Smooth muscle cell of the brain vasculature (primary cell): ENCODE measurements around the gene NFATC3.

Source experiments
- DNase-seq: peaks from one replicate; pipeline ENCODE4 v3.0.0-alpha.2; 2012; ENCODE audit warnings: low read depth, low spot score

Gene NFATC3

DNA sequence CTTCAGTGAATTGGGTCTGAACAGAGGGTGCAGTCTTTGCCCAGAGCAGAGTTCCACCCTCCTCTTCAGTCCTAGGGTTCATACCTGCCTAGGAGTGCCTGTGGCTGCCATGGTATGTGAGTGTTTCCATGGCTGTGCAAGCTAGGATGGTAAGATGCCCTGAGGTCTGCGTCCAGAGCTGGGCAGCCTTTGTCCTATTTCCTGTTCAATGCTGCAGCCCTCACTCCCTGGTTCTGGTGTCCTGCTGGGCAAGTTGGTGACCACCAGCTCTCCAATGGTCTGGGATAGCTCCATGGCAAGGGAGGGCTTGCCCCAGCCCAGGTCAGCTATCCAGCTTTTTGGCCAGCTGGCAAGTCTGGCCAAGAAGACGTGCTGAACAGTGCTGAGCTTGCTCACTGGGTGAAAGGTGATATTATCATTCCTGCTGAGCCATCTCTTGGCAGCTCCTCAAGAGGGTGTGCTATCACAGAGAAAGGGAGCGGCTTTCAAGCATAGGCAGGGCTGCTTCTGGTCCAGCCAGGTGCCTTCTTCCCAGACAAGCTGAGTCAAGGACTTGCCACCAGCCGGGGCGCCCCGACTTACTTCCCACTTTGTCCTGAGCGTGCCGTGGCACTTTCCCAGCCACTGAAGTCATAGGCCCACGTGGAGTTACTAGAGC is 13.0 kb upstream of the NFATC3 start:
- DNase-seq: peak; percentile 64

DNA sequence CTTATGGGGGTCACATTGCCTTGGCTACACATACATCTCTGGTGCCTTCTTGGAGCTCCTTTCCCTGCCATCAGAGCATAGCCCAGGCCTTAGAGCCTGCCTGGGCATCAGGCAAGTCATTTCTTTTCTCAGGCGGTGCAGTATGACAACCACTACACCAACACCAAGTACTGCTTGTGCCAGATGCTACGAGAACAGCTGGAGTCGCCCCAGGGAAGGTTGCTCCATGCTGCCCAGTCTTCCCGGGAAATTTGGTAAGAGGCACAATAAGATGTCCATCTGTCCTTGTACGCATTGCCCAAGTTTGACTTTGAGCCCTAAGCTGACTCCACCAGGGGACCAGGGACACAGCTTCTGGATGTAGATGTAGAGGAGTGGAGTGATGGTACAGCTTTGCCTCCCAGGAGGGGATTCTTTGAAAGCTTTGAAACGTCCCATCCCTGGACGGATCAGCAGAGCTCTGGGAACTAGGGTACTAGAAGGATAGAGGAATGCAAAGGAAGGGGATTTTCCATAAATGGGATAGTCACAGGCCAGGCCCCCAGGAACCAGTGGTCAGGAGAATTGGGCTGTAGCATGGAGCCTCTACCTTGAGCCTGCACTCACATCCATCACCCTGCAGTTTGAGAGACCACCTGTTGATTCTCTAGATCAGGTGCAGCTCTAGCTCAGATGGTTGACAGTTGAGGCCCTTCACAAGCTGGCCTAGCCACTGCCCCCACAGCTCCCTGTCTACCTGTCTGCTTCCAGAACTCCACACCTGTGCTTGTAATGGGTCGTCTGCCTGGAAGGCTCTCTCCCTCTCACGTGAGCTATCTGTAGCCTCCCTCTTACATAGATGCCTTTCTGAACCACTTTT is 11.0 kb upstream of the NFATC3 start:
- no peak for DNase-seq

DNA sequence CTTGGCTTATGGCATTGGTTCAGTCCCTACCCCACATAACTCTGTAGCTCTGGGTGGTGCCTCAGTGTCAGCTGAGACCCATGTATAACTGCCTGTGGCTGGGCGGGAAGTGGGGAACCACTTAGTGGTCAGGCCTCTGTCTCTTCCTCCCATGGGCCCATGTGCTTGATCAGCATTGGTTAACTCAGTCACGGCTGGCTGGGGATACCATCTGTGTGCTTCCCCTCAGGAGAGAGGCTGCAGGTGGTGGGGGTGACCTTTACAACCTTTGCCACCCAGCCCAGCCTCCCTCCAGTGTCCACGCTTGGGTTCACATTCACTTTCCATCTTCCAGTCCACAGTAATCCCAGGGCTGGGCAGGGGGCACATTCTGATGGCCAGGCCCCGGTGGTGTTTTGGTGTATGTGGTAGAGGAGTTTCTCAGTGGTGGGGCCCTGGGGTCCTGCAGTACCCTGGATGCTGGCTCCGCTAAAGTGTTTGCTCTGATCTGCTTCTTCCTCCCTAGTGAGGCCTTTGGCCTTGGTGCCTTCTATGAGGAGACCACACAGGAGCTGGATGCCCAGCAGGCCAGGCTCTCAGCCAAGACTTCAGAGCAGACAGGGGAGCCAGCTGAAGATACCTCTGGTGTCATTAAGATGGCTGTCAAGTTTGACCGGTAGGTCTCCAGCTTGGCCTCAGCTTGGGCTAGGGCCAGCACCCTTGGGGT is 10.2 kb upstream of the NFATC3 start:
- DNase-seq: no peak

DNA sequence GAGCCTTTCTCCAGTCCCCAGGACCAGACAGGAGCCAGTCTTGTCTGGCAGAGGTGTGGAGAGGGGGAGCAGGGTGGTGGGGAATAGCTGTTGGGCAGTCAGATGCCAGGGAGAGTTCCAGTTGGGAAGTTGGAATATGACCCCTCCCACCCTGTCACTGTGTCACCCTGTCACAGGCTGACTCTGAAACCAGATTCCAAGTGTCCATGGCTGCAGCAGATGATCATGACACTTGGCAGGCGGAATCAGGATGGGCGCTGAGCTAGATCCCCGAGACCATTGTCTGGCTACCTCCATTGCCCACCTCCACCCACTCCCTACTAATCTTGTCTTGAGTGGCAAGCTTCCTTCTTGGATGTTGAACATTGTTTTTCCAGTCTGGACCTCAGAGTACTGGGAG is 9.2 kb upstream of the NFATC3 start:
- no peak for DNase-seq

DNA sequence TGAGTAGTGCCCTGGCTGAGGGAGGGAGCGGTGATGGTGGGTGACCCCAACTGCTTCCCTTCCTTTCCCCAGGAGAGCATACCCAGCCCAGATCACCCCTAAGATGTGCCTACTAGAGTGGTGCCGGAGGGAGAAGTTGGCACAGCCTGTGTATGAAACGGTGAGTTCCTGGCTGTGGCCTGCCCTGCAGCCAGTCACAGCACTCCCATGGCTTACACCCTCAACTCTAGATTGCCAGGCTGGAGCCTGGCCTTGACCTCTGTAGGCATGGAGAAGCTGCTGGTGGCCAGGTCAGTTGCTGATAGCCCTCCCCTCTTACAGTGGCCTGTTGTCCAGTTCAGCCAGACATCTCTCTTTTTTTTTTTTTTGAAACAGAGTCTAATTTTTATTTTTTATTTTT is 8.6 kb upstream of the NFATC3 start:
- no peak for DNase-seq

DNA sequence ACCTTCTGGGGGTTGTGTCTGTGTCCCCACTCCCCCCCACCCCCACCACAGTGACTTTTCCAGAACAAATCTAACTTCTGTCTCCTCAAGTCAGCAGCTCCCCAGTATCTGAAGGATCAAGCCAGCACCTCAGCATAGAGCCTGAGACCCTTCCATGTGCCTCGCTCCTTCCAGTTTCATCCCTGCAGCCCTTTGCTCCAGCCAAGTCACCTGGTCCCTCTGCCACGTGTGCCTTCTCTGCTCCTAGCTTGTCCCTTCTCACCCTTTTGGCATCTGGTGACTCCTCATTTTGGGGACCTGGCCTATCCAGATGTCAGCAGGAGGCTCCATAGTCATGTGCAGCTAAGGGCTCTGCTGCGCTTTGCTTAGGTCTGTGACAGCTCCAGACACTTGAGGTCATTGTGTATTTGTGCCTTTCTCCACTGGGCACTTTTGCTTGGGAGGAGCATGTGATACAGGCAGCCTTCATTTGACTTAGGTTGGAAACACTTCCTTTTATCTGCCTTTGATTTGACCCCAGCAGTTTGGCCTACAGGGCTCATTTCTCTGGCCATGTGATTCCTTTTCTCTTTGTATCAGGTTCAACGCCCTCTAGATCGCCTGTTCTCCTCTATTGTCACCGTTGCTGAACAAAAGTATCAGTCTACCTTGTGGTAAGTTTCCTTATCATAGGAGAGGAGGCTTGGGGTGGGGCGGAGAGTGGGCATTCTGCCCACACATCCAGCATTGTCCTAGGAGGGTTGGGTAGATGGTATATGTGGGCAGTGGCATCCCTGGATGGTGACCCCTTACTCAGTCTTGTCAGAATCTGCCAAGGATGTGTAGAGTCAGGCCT is 7.1 kb upstream of the NFATC3 start:
- no peak for DNase-seq

DNA sequence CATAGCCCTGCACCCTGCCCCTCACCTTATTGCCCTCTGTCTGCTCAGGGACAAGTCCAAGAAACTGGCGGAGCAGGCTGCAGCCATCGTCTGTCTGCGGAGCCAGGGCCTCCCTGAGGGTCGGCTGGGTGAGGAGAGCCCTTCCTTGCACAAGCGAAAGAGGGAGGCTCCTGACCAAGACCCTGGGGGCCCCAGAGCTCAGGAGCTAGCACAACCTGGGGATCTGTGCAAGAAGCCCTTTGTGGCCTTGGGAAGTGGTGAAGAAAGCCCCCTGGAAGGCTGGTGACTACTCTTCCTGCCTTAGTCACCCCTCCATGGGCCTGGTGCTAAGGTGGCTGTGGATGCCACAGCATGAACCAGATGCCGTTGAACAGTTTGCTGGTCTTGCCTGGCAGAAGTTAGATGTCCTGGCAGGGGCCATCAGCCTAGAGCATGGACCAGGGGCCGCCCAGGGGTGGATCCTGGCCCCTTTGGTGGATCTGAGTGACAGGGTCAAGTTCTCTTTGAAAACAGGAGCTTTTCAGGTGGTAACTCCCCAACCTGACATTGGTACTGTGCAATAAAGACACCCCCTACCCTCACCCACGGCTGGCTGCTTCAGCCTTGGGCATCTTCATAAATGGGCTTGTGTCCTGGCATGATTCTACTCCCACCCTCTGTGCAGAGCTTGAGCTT is 6.3 kb upstream of the NFATC3 start:
- no peak for DNase-seq

DNA sequence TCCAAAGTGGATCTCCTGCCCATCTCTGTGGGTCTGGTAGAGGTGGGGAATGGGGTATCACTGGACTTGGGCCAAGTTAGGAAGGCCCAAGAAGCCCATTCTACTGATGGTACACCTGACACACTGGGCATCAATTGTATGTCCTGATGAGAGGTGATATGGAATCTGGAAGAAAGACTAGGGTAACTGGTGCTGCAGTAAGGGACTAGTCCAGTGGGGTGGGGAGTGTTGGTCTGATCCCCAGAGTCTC is 5.9 kb upstream of the NFATC3 start:
- DNase-seq: no peak

DNA sequence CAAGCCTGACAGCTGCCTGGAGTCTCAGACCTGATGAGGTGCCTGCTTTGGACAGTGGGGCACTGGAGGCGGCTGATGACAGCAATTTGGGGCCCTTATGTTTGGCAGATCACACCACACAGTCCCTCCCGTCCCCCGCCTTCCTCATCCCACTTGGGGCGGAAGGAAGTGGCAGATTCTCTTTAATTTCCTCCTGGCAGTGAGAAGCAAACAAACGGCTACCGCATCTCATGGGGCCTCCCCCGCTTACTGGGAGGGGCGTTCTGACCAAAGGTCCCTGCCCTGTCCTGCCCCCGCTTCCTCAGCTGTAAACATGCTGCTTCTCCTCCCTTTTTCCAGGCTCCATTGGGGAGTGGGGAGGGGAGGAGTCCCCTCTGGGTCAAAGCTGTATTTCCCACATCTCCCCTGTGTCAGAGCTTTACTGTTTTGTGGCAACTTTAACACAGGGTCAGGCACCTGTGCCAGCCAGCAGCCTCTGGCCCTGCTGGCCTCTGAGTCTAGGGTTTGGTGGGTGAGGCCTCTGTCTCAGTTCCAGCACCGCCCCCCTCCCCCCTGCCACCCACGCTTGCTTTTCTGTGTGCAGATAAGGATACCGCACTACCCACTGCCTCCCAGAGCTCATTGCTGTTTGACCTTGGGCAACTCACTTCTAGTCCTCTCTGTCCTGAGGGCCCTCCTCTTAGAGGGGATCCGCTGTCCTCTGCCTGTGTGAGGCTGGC is 5.4 kb upstream of the NFATC3 start:
- DNase-seq: no peak

DNA sequence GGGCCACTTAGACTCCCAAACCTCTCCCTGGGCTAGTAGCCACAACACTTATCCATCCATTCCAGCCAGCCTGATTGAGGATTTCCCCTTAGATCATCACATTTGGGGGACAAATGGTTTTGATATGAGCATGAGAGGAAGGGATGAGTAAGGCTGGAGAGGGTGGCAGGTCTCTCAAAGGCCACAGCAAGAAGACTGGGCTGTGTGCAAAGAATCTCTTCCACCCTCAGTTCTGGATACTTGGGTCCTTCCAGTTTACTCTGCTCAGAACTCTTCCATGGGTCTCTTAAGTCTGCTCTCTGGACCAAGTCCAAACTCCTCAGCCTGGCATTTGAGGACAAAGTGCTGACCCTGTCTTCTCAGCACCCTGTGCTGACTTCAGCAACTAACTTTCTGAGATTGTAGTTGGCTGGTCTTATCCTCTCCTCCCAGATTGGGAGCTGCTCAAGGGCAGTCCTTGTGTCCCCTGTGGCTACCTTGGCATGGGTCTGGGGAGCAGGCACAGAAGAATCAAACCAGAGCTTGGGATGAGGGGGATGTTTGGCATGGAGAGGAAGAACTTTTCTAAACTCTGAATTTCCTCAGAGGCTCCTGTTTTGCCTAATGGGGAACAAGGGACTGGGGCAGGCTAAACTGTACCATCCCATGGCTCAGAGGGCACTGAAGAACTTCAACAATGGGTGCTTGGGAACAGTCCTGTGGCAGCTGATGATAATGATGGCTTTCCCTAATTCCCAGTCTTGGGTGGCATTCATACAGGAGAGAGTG is 3.1 kb upstream of the NFATC3 start:
- DNase-seq: no peak

DNA sequence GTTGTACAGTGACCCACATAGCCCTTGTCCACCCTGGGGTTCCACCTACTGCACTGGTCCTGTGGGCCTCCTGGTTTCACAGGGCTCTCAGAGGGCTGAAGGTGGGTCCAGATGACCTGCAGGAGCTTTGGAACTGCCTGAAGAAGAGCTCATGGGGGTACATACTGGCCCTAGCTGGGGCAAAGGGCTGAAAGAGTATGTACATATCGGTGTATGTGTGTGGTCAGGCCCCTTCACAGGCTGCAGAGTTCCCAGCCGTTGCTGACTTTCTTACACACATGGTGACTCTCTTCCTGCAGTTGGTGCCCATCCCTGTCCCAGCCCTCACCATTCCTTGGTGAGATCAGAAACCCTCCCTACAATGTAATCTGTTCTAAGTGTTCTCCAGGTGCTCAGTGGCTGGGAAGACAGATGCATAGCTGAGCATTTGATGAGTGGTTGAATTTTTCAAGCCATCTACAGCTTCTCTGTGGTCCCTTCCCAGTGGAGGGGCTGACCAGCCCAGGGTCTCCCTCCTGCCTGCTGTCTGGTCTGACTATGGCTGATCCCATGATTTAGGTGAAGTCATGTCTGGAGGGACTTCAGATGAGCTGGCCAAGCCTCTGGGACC is 2.4 kb upstream of the NFATC3 start:
- no peak for DNase-seq

DNA sequence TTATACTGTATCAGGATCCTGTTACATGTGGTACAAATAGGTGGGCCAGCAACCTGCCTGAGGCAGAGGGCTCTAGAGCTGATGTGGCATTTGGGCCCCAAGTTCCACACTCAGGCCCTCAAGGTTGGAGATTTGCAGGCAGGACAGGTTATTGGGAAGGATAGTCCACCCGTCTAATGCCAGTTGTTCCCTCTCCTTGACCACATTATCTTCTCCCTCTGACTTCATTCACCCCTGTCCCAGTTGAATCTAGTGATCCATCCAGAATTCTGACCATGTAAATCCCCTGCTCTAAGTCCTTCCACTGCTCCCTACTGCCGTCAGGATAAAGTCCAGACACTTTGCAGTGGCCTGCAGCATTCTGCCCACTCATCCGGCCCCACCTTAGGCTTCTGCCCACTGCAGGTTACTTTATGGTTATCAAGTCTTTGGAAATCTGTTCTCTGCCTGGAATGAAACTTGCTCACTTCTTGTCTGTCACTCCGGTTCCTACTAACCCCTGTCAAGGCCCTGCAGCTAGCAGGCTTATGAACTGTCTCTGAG is 1.9 kb upstream of the NFATC3 start:
- no peak for DNase-seq

DNA sequence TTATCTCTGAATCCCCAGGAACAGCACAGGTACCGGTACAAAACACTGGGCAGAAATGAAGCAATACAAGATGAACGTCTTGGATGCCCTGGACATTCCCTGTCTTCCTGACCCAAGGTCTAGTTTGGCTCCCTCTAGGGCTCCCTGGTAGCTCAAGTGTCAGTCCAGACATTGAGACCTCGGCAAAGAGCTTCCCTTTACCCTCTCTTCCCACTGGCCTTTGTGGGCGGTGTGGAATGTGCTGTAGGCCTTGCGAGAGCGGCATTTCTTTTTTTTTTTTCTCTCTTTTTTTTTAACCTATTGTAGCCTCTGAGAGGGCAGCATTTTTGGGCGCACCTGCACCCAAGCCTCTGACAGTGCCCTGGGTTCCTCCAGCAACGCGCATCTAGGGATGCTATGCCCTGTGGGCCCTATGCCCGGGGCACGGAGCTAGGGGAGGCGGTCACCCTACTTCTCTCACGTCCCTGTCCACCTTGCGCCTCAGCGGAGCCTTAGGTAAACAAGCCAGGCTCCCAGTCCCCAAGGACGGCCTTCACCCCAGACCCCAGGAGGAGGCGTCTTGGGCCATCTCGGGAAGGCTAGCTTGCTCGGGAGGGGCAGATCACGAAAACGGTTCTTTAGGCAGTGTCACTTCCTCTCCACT is 1.2 kb upstream of the NFATC3 start:
- DNase-seq: no peak

DNA sequence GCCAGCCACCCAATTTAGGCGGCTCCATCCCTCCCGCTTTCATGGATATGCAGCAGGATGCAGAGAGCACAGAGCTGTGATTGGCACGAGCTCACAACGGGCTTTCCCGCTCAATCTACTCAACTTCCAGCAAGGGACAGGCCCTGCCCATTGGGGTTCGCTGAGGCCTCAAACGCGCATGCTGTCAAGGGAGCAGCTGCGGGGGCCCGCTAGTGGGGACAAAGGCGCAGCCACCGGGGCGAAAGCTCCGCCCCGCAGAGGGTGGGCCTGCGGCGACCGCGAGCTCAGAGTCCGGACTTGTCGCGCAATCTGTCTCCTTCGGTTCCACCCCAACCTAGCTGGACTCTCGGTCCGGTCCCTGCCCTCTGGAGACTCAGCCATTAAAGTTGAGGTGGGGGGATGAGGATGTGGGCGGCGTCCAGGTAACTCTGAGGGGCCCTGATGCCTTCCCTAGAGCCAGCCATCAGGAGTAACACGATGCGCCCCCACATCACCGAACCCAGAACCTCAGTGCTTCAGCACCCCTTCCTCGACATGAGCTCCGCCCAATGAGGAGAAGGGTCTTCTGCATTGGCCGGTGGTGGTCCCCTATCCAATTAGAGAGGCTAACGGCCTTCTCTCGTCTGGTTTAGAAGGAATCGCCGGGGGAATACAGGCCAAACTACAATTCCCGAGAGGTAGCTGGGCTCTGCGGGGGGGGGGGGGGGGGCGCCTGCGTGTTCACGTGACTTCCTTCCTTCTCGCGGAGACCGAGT is 489 bp upstream of the NFATC3 start:
- no peak for DNase-seq

DNA sequence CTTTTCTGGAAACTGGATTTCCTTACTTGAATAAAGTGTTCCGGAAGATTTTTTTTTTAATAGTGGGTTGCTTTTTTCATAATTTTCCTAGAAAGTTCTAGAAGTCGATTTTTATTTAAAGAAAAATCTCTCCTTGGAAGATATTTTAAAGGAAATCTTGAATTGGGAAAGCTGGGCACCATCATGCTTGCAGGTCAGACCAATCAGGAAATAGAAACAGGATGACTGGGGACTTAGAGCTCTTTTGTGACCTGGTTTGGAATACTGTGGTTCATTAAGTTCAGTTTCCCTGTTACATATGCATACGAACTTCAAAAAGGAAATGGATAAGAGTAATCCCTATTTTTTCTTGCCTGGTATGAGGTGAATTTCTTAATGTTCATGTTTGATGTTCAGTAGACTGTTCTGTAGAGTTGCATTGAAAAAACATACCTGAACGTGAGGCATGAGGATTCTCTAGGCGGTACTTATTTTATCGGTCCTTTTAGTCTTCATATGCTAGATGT is 1.2 kb downstream of the NFATC3 start:
- no peak for DNase-seq

DNA sequence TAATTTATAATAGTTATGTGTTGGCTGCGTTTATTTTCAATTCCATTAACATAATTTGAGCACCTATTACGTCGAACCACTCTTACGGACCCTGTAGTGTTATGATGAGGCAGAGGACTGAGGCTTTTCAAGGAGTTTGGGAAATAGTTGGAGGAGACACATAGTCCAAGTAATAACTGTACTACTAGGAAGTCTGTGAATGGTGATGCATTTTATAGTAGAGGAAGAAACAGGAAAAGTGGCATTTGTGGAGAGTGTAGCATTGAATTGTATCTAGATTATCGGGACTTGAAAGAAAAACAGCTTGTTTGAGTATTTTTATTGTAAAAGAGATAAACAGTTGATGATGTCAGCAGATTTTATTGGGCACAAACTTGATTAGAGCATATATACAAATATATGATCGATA is 1.7 kb downstream of the NFATC3 start:
- DNase-seq: no peak

DNA sequence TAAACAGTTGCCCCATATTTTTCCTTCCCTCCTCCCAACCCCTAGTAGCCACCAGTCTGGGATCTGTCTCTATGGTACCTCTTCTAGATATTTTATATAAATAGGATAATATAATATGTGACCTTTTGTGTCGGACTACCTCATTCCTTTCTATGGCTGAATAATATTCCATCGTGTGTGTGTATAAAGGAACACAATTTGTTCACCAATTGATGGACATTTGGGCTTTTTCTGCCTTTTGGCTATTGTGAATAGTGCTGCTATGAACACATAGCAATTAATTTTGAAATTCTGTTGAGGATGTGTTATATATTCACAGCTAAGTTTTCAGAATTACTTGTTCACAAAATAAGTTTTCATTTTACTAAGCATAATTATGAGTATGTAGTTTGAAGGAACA is 2.5 kb downstream of the NFATC3 start:
- DNase-seq: no peak
